Rectal smooth muscle tissue (tissue), 1 donor: ENCODE data around the gene SCLT1.
A peak's percentile ranks its signal among the peaks of the same experiment; 100 is the strongest.
"Not testable (repeated sequence)": the region's sequence is repeated elsewhere in the genome, so short reads cannot be mapped to it uniquely, and the experiment has no call there.

Source experiments
- H3K27ac ChIP-seq: one replicate; pipeline ENCODE4 v1.7.0; 2013; ENCODE audit warnings: low read depth, low read length, inconsistent platforms
- H3K27me3 ChIP-seq: one replicate; pipeline ENCODE4 v1.7.0; 2013; ENCODE audit warnings: low read length; ENCODE audit not compliant: control insufficient read depth, insufficient read depth
- H3K36me3 ChIP-seq: one replicate; pipeline ENCODE4 v1.7.0; 2013; ENCODE audit warnings: low read length; ENCODE audit not compliant: control insufficient read depth, insufficient read depth
- H3K4me1 ChIP-seq: one replicate; pipeline ENCODE4 v1.7.0; 2013; ENCODE audit warnings: low read length; ENCODE audit not compliant: control insufficient read depth, insufficient read depth
- H3K4me3 ChIP-seq: one replicate; pipeline ENCODE4 v1.7.0; 2013; ENCODE audit warnings: low read length
- H3K9ac ChIP-seq: one replicate; pipeline ENCODE4 v1.7.0; 2013; ENCODE audit warnings: low read length

The SCLT1 gene

GRCh38 chr4:129109965-129110824 lies 16.9 kb upstream of the SCLT1 start:
- no peak overlapping the region for H3K9ac ChIP-seq
- H3K4me1 ChIP-seq, result no peaks in the 10 kb centered on the region
- no peak overlapping the region for H3K27ac ChIP-seq
- peaks cover 4% of the 10 kb centered on the region for H3K36me3 ChIP-seq
- H3K27me3 ChIP-seq, result no peaks in the 10 kb centered on the region
- no peak overlapping the region for H3K4me3 ChIP-seq

GRCh38 chr4:129098531-129099001 lies 5.2 kb upstream of the SCLT1 start:
- H3K27ac ChIP-seq, result no peak overlapping the region
- H3K4me3 ChIP-seq, result no peak overlapping the region
- peaks cover 7% of the 10 kb centered on the region for H3K4me1 ChIP-seq
- H3K9ac ChIP-seq, result no peak overlapping the region
- no peaks in the 10 kb centered on the region for H3K36me3 ChIP-seq
- no peaks in the 10 kb centered on the region for H3K27me3 ChIP-seq

- peak within 1 kb of the TSS; percentile 81 for H3K27ac ChIP-seq
- peak within 1 kb of the TSS; percentile 76 for H3K9ac ChIP-seq
- H3K36me3 ChIP-seq, result no peaks in the 10 kb centered on the region
- peaks cover 7% of the 10 kb centered on the region for H3K4me1 ChIP-seq
- peak within 1 kb of the TSS; percentile 85 for H3K4me3 ChIP-seq
- H3K27me3 ChIP-seq, result no peaks in the 10 kb centered on the region
Observed at GRCh38 chr4:129095811-129096454, 2.6 kb upstream of the SCLT1 start, which contains the start of gene C4orf33. Gene C4orf33, plus strand, starts transcription at chr4:129096152. Its CDS starts 6,459 bp downstream, at chr4:129102611.

GRCh38 chr4:129094347-129094746 lies 1.0 kb upstream of the SCLT1 start:
- H3K9ac ChIP-seq, result no peak overlapping the region
- no peak overlapping the region for H3K27ac ChIP-seq

GRCh38 chr4:129092631-129093190 lies 628 bp downstream of the SCLT1 start:
- H3K4me1 ChIP-seq, result peaks cover 7% of the 10 kb centered on the region
- H3K9ac ChIP-seq, result peak overlapping the region; percentile 85
- no peaks in the 10 kb centered on the region for H3K27me3 ChIP-seq
- H3K4me3 ChIP-seq, result peak overlapping the region; percentile 92
- H3K36me3 ChIP-seq, result no peaks in the 10 kb centered on the region
- H3K27ac ChIP-seq, result peak overlapping the region; percentile 89

More at GRCh38 chr4:129094347-129094746, 1.0 kb upstream of the SCLT1 start:
- peaks cover 7% of the 10 kb centered on the region for H3K4me1 ChIP-seq
- H3K36me3 ChIP-seq, result no peaks in the 10 kb centered on the region
- no peak overlapping the region for H3K4me3 ChIP-seq
- H3K27me3 ChIP-seq, result no peaks in the 10 kb centered on the region

- Histone ChIP-seq H3K27ac (no peak overlapping the region), H3K4me1 (no peaks in the 10 kb centered on the region), H3K9ac (no peak overlapping the region), H3K27me3 (no peaks in the 10 kb centered on the region), H3K36me3 (no peaks in the 10 kb centered on the region), H3K4me3 (no peak overlapping the region)
Observed at GRCh38 chr4:129087516-129087915, 5.8 kb downstream of the SCLT1 start.

GRCh38 chr4:129085472-129085871 lies 7.9 kb downstream of the SCLT1 start:
- Histone ChIP-seq H3K36me3 (no peaks in the 10 kb centered on the region), H3K27ac (no peak overlapping the region), H3K4me1 (no peaks in the 10 kb centered on the region), H3K9ac (no peak overlapping the region), H3K27me3 (no peaks in the 10 kb centered on the region), H3K4me3 (no peak overlapping the region)

GRCh38 chr4:129082302-129082701 lies 11.0 kb downstream of the SCLT1 start:
- H3K27ac ChIP-seq, result no peak overlapping the region
- peaks cover 5% of the 10 kb centered on the region for H3K36me3 ChIP-seq
- no peaks in the 10 kb centered on the region for H3K27me3 ChIP-seq
- no peak overlapping the region for H3K4me3 ChIP-seq
- no peaks in the 10 kb centered on the region for H3K4me1 ChIP-seq
- H3K9ac ChIP-seq, result no peak overlapping the region

- H3K27me3 ChIP-seq, result no peaks in the 10 kb centered on the region
- H3K4me3 ChIP-seq, result no peak overlapping the region
- no peak overlapping the region for H3K27ac ChIP-seq
- H3K36me3 ChIP-seq, result peaks cover 5% of the 10 kb centered on the region
- no peaks in the 10 kb centered on the region for H3K4me1 ChIP-seq
- H3K9ac ChIP-seq, result no peak overlapping the region
Observed at GRCh38 chr4:129080129-129080528, 13.2 kb downstream of the SCLT1 start.

GRCh38 chr4:129077326-129077725 lies 16.0 kb downstream of the SCLT1 start:
- H3K27ac ChIP-seq, result no peak overlapping the region
- no peaks in the 10 kb centered on the region for H3K4me1 ChIP-seq
- H3K27me3 ChIP-seq, result no peaks in the 10 kb centered on the region
- no peak overlapping the region for H3K9ac ChIP-seq
- peaks cover 5% of the 10 kb centered on the region for H3K36me3 ChIP-seq
- no peak overlapping the region for H3K4me3 ChIP-seq

- H3K36me3 ChIP-seq, H3K4me3 ChIP-seq, H3K4me1 ChIP-seq, H3K27me3 ChIP-seq, H3K27ac ChIP-seq, H3K9ac ChIP-seq: not testable (repeated sequence)
Observed at GRCh38 chr4:129069537-129069936, 23.8 kb downstream of the SCLT1 start.

GRCh38 chr4:129064717-129065116 lies 28.6 kb downstream of the SCLT1 start:
- Histone ChIP-seq H3K4me1 (no peaks in the 10 kb centered on the region), H3K4me3 (no peak overlapping the region), H3K36me3 (peaks cover 3% of the 10 kb centered on the region), H3K27me3 (no peaks in the 10 kb centered on the region), H3K9ac (no peak overlapping the region), H3K27ac (no peak overlapping the region)
